K562 (cell line): Measurements from ENCODE around the gene EYA2. TPM values are rescaled to one million over a fixed set of nuclear protein-coding genes. Genes with fewer than 3 reads are reported as not detected.

Experiments used
- ATAC-seq: fragments of 200-7000 bp; cut with Tn5 transposase; 3 replicates; pipeline ENCODE4 v1.9.1; 2020; ENCODE audit warnings: moderate library complexity
- BruUV-seq: library from RNA; stranded (reverse); fragments of 400-500 nt; replicated peaks from 2 replicates; lab custom pipeline; 2021; lab: Mats Ljungman, UMichigan
- CTCF ChIA-PET: fragments of 300-600 bp; formaldehyde crosslinking; extraction: SDS; loops from one replicate; lab custom pipeline; 2021; ENCODE audit warnings: low intra/inter-chr PET ratio; lab: Yijun Ruan, JAX
- POLR2A ChIA-PET: fragments of 300-600, 350-650 bp; sonication (Branson Sonifier 250); formaldehyde crosslinking; extraction: SDS; loops from one replicate; lab custom pipeline; 2021; ENCODE audit warnings: antibody characterized with exemption, inconsistent platforms; lab: Yijun Ruan, JAX
- DNase-seq, 4 experiments: peaks; one replicate each; pipeline versions ENCODE4 v3.0.0 to v3.0.0-alpha.2; 2011 to 2018; ENCODE audit warnings: low spot score in 3 of 4, mixed read lengths in 3 of 4; ENCODE audit errors: extremely low read depth in 1 of 4
- FAIRE-seq: peaks from 2 replicates; lab custom pipeline; 2011; peaks lifted over from hg19 to GRCh38; lab: Jason Lieb, UNC
- H2AFZ ChIP-seq: 2 replicates; pipeline ENCODE4 v1.6.0; 2011; ENCODE audit warnings: low read depth, low read length, control low read depth, inconsistent platforms
- H3K27ac ChIP-seq: fragments of 200-600 bp; 3 replicates; pipeline ENCODE4 v1.8.0; 2011; ENCODE audit warnings: low read depth, mild to moderate bottlenecking, control low read depth, inconsistent platforms, low read length, moderate library complexity, mixed read lengths; ENCODE audit errors: extremely low read depth
- H3K27me3 ChIP-seq, 2 experiments: fragments of 300-600 bp in 1 of 2; 2 replicates in 1 of 2; 3 replicates in 1 of 2; pipeline versions ENCODE4 v1.6.0 to v1.8.0; 2011; ENCODE audit warnings: inconsistent platforms in 2 of 2, low read length in 2 of 2, mild to moderate bottlenecking in 1 of 2, mixed read lengths in 1 of 2, moderate library complexity in 1 of 2; ENCODE audit not compliant: control insufficient read depth in 2 of 2, insufficient read depth in 2 of 2
- H3K36me3 ChIP-seq: fragments of 300-600 bp; 3 replicates; pipeline ENCODE4 v1.8.0; 2011; ENCODE audit warnings: mild to moderate bottlenecking, low read length, inconsistent platforms; ENCODE audit not compliant: control insufficient read depth, insufficient read depth
- H3K4me1 ChIP-seq, 2 experiments: fragments of 200-600 bp in 1 of 2; replicated peaks in 1 of 2; 2 replicates in 1 of 2; 3 replicates in 1 of 2; pipeline versions ENCODE4 v1.5.1 to v1.8.0; 2011; ENCODE audit warnings: inconsistent platforms in 2 of 2, low read length in 2 of 2, mild to moderate bottlenecking in 1 of 2, mixed read lengths in 1 of 2, moderate library complexity in 1 of 2; ENCODE audit not compliant: control insufficient read depth in 2 of 2, insufficient read depth in 2 of 2
- H3K4me2 ChIP-seq: 2 replicates; pipeline ENCODE4 v1.6.1; 2011; ENCODE audit warnings: low read length, control low read depth, inconsistent platforms, mixed read lengths; ENCODE audit not compliant: insufficient read depth
- H3K4me3 ChIP-seq: fragments of 200-600 bp; sonication (generic), shearing (Covaris generic); 2 replicates; pipeline ENCODE4 v1.5.1; 2016; ENCODE audit warnings: control low read depth, inconsistent platforms
- H3K79me2 ChIP-seq: fragments of 200-600 bp; 3 replicates; pipeline ENCODE4 v1.8.0; 2011; ENCODE audit warnings: low read length, inconsistent platforms; ENCODE audit not compliant: control insufficient read depth, insufficient read depth
- H3K9ac ChIP-seq, 2 experiments: 2 replicates each; pipeline versions ENCODE4 v1.6.0 to v1.6.1; 2011; ENCODE audit warnings: low read depth in 2 of 2, low read length in 2 of 2, control low read depth in 1 of 2, inconsistent platforms in 1 of 2, mild to moderate bottlenecking in 1 of 2, mixed read lengths in 1 of 2; ENCODE audit not compliant: insufficient read depth in 1 of 2
- H3K9me1 ChIP-seq: one replicate; pipeline ENCODE4 v1.6.0; 2011; ENCODE audit warnings: inconsistent platforms, mild to moderate bottlenecking, low read length, moderate library complexity; ENCODE audit not compliant: control insufficient read depth, insufficient read depth
- H3K9me3 ChIP-seq: replicated peaks from 2 replicates; pipeline ENCODE4 v1.5.1; 2011; ENCODE audit warnings: low read depth, low read length, inconsistent platforms; ENCODE audit not compliant: control insufficient read depth, insufficient read depth
- H4K20me1 ChIP-seq: replicated peaks from 2 replicates; pipeline ENCODE4 v1.6.1; 2011; ENCODE audit warnings: low read length, inconsistent platforms, mixed read lengths; ENCODE audit not compliant: control insufficient read depth, insufficient read depth
- KLF13 ChIP-seq: fragments of 450-650 bp; IDR thresholded peaks from 2 replicates; pipeline ENCODE4 v1.6.1; 2016; ENCODE audit warnings: missing genetic modification characterization, low read depth, mild to moderate bottlenecking, missing compliant biosample characterization, moderate library complexity, borderline replicate concordance
- NCOR1 ChIP-seq: fragments of 450-650 bp; IDR thresholded peaks from 2 replicates; pipeline ENCODE4 v1.6.1; 2016; ENCODE audit warnings: mild to moderate bottlenecking, moderate library complexity
- PRMT5 ChIP-seq: sonication (generic); formaldehyde crosslinking; IDR thresholded peaks from 2 replicates; pipeline ENCODE4 v1.5.0; 2020; ENCODE audit warnings: missing genetic modification reagents
- SPI1 ChIP-seq: IDR thresholded peaks from 2 replicates; pipeline ENCODE4 v1.6.1; 2011; ENCODE audit warnings: low read depth, low read length, control low read depth, borderline replicate concordance
- TRIM24 ChIP-seq, 2 experiments: fragments of 450-650 bp; IDR thresholded peaks; 2 replicates each; pipeline ENCODE4 v1.6.1; 2016
- ZNF12 ChIP-seq: sonication (generic); formaldehyde crosslinking; IDR thresholded peaks from 2 replicates; pipeline ENCODE4 v1.4.0; 2020; ENCODE audit warnings: mild to moderate bottlenecking, missing genetic modification reagents
- ZNF232 ChIP-seq: sonication (generic); formaldehyde crosslinking; IDR thresholded peaks from 2 replicates; pipeline ENCODE4 v1.8.0; 2022; ENCODE audit warnings: mild to moderate bottlenecking, missing genetic modification reagents
- ZNF445 ChIP-seq: fragments of 250-450 bp; sonication (Bioruptor Pico); IDR thresholded peaks from 2 replicates; pipeline ENCODE4 v1.4.0; 2020; ENCODE audit warnings: low read depth, mild to moderate bottlenecking, moderate library complexity
- WGBS: fragments of 100-300 bp; shearing (Covaris generic); methylation state at CpG from one replicate; pipeline ENCODE4 v1.1.6; 2016; ENCODE audit warnings: low coverage, mixed read lengths; ENCODE audit not compliant: insufficient coverage; ENCODE audit errors: missing lambda C conversion rate; 5-methylcytosine and 5-hydroxymethylcytosine counted together
- in situ Hi-C: fragments of 300-500 bp; cut with MboI; formaldehyde crosslinking; loops from 4 replicates; pipeline ENCODE4 v1.15.0; 2018; ENCODE audit warnings: inconsistent platforms, mixed read lengths
- intact Hi-C: fragments of 100-400 bp; cut with micrococcal nuclease; formaldehyde crosslinking; loops from 2 replicates; pipeline ENCODE4 v1.14.2; 2022
- polyA plus RNA-seq, 8 experiments: library from polyadenylated mRNA; depleted of rRNA in 4 of 8; stranded (reverse) in 5 of 8; unstranded in 3 of 8; fragments of >200 nt; fragmentation: Nextera tagmentation in 2 of 8; fragmentation: Illumina TruSeq in 1 of 8; extraction: Ambion mirVana in 2 of 8; extraction: Trizol in 1 of 8; gene quantifications; 2 replicates each; pipeline versions ENCODE4 v1.2.1 to v1.2.3, GENCODE V29; 2011 to 2014; ENCODE audit warnings: inconsistent platforms in 1 of 8, missing spikeins in 1 of 8
- total RNA-seq, 7 experiments: library from RNA; depleted of rRNA in 6 of 7; stranded (reverse); fragments of >200 nt in 6 of 7; fragmentation: Illumina TruSeq in 2 of 7; extraction: Trizol in 2 of 7; gene quantifications; 2 replicates each; pipeline versions ENCODE4 v1.2.1 to v1.2.3, GENCODE V29; 2011 to 2021; ENCODE audit warnings: low replicate concordance in 1 of 7
- TF ChIP-seq, protein P1 (sequence below), 2 experiments: fragments of 450-650 bp in 1 of 2; sonication (generic) in 1 of 2; formaldehyde crosslinking in 1 of 2; IDR thresholded peaks; 2 replicates each; pipeline versions ENCODE4 v1.7.1 to v1.9.0; 2016 to 2022; ENCODE audit warnings: inconsistent platforms in 1 of 2, mild to moderate bottlenecking in 1 of 2, missing genetic modification reagents in 1 of 2

EYA2 gene
- total and polyA plus RNA-seq, 9 of the 15 experiments (the other 6 are each of a cell fraction or from before 2014, with no cell fraction given): 0.03 TPM; not detected in 8

- no peak for DNase-seq
- intact Hi-C loops: no loop called here
- H3K36me3 ChIP-seq: no peaks in the 10 kb centered on the region
- peak; percentile 51; the same call in 1 of the 2 replicates for TF ChIP-seq KLF13 (tag)
- peak; percentile 74 for TF ChIP-seq SPI1
- TF ChIP-seq PRMT5 (CRISPR knock-in tag): no peak
- no peak for TF ChIP-seq ZNF445
- TF ChIP-seq ZNF12: peak; percentile 88; the same call in 1 of the 2 replicates
- TF ChIP-seq, protein P1, sequence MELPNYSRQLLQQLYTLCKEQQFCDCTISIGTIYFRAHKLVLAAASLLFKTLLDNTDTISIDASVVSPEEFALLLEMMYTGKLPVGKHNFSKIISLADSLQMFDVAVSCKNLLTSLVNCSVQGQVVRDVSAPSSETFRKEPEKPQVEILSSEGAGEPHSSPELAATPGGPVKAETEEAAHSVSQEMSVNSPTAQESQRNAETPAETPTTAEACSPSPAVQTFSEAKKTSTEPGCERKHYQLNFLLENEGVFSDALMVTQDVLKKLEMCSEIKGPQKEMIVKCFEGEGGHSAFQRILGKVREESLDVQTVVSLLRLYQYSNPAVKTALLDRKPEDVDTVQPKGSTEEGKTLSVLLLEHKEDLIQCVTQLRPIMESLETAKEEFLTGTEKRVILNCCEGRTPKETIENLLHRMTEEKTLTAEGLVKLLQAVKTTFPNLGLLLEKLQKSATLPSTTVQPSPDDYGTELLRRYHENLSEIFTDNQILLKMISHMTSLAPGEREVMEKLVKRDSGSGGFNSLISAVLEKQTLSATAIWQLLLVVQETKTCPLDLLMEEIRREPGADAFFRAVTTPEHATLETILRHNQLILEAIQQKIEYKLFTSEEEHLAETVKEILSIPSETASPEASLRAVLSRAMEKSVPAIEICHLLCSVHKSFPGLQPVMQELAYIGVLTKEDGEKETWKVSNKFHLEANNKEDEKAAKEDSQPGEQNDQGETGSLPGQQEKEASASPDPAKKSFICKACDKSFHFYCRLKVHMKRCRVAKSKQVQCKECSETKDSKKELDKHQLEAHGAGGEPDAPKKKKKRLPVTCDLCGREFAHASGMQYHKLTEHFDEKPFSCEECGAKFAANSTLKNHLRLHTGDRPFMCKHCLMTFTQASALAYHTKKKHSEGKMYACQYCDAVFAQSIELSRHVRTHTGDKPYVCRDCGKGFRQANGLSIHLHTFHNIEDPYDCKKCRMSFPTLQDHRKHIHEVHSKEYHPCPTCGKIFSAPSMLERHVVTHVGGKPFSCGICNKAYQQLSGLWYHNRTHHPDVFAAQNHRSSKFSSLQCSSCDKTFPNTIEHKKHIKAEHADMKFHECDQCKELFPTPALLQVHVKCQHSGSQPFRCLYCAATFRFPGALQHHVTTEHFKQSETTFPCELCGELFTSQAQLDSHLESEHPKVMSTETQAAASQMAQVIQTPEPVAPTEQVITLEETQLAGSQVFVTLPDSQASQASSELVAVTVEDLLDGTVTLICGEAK (IDR thresholded peaks at IDR 0.05): peak; percentile 95
- TF ChIP-seq, protein P1 (CRISPR knock-in tag; IDR thresholded peaks at IDR 0.05): peak; percentile 93
- no peak for TF ChIP-seq TRIM24 (IDR thresholded peaks at IDR 0.05)
- TF ChIP-seq ZNF232: no peak
- no peak for TF ChIP-seq NCOR1
- TF ChIP-seq, all 486 proteins: peak for 4
- Histone ChIP-seq H3K79me2 (no peaks in the 10 kb centered on the region), H2AFZ (no peak overlapping the region), H3K9ac (no peak overlapping the region), H3K4me3 (no peak overlapping the region), H3K4me2 (no peak overlapping the region), H3K4me1 (no peaks in the 10 kb centered on the region), H3K27me3 (peaks cover 21 to 33% of the 10 kb centered on the region in 2 experiments), H3K27ac (no peak overlapping the region), H4K20me1 (no peaks in the 10 kb centered on the region), H3K9me3 (no peaks in the 10 kb centered on the region), H3K9me1 (no peaks in the 10 kb centered on the region)
- no peak for ATAC-seq
- ChIA-PET CTCF (no interaction called here), POLR2A (no interaction called here)
- WGBS: 0% methylated on average over 2 of the region's 2 CpGs
- FAIRE-seq: no peak
- in situ Hi-C loops: no loop called here
- no TSS peak for BruUV-seq
Measured at GRCh38 chr20:46955601-46956556, 61.2 kb downstream of the EYA2 start.
